Measurements from ENCODE around the gene PHETA1. TPM values are rescaled to one million over a fixed set of nuclear protein-coding genes. Genes with fewer than 3 reads are reported as not detected.

PHETA1 gene
- total and polyA plus RNA-seq, 2 donors (not counting 3 experiments of a cell fraction or from before 2014, with no cell fraction given) = 10.6 to 20.0 TPM

DNA sequence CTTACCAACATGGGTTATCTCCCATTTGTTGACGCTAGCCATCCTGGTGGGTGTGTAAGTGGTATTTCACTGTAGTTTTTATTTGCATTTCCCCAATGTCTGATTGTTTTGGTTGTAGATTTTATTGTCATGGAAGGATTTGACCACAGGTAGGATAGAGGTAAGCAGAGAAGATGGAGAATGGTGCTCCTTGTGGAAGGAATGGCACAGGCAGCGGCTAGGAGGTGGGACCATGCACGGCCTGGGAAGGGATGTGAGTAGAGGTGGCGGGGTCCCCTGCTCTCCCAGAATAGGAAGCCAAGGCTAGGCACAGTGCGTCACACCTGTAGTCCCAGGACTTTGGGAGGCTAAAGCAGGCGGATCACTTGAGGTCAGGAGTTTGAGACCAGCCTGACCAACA lies 41.4 kb downstream of the PHETA1 start:
- H3K4me3 ChIP-seq (replicated peaks in 1 of 3; ENCODE audit: insufficient read depth in 1 of 3, low read depth in 1 of 3, low read length in 3 of 3) = no peak overlapping the region
- TF ChIP-seq POLR2A (IDR thresholded peaks at IDR 0.05; ENCODE audit: low read depth, low read length) = no peak
- no peak for TF ChIP-seq GATA2 (IDR thresholded peaks at IDR 0.05; ENCODE audit: insufficient read depth, insufficient read length, low read depth, low read length)
- TF ChIP-seq MYC (IDR thresholded peaks at IDR 0.05; ENCODE audit: low read depth, low read length) = no peak
- H3K9me3 ChIP-seq (replicated peaks; ENCODE audit: control insufficient read depth, insufficient read depth, low read length) = no peaks in the 10 kb centered on the region
- BruUV-seq (replicated peaks) = no TSS peak
- H3K27me3 ChIP-seq (ENCODE audit: control insufficient read depth in 2 of 2, insufficient read depth in 2 of 2, low read length in 2 of 2) = peaks cover 0 to 3% of the 10 kb centered on the region in 2 experiments
- no peak overlapping the region for H2AFZ ChIP-seq (ENCODE audit: low read depth, low read length)
- ChIA-PET CTCF (interaction anchor here (1.4 kb wide), 1 partner anchor 13 kb away, joined by 3 read pairs; no protein-coding TSS in a partner anchor), POLR2A (no interaction called here)
- DNase-seq (ENCODE audit: low read depth, low spot score) (no peak), FAIRE-seq (no peak)
- H3K9ac ChIP-seq (replicated peaks; ENCODE audit: extremely low read depth, insufficient read depth, low read length) = no peak overlapping the region
- no peak overlapping the region for H3K4me2 ChIP-seq (ENCODE audit: insufficient read depth, low read length)
- H3K4me1 ChIP-seq (ENCODE audit: control insufficient read depth, extremely low read depth, insufficient read depth, low read length) = no peaks in the 10 kb centered on the region
- intact Hi-C loops (cut with micrococcal nuclease) = no loop called here
- H4K20me1 ChIP-seq (replicated peaks; ENCODE audit: control insufficient read depth, extremely low read depth, insufficient read depth, low read length) = no peaks in the 10 kb centered on the region
- no peak overlapping the region for H3K27ac ChIP-seq (ENCODE audit: insufficient read depth, low read depth, low read length)
- H3K9me1 ChIP-seq (replicated peaks; ENCODE audit: control insufficient read depth, extremely low read depth, insufficient read depth, low read length) = no peaks in the 10 kb centered on the region
- no peaks in the 10 kb centered on the region for H3K36me3 ChIP-seq (ENCODE audit: control insufficient read depth in 2 of 2, extremely low read depth in 1 of 2, insufficient read depth in 2 of 2, low read length in 2 of 2)
- no peaks in the 10 kb centered on the region for H3K79me2 ChIP-seq (ENCODE audit: control insufficient read depth, insufficient read depth, low read length)
- dilution Hi-C loops (cut with MboI; ENCODE audit: extremely low pct_ligation_motif_present, low sequenced_read_pairs) = no loop called here

- Histone ChIP-seq H3K9me3 (replicated peaks; ENCODE audit: control insufficient read depth, insufficient read depth, low read length) (no peaks in the 10 kb centered on the region), H3K79me2 (ENCODE audit: control insufficient read depth, insufficient read depth, low read length) (no peaks in the 10 kb centered on the region), H3K36me3 (ENCODE audit: control insufficient read depth in 2 of 2, extremely low read depth in 1 of 2, insufficient read depth in 2 of 2, low read length in 2 of 2) (no peaks in the 10 kb centered on the region), H2AFZ (ENCODE audit: low read depth, low read length) (no peak overlapping the region), H3K9me1 (replicated peaks; ENCODE audit: control insufficient read depth, extremely low read depth, insufficient read depth, low read length) (no peaks in the 10 kb centered on the region), H3K9ac (replicated peaks; ENCODE audit: extremely low read depth, insufficient read depth, low read length) (no peak overlapping the region), H3K4me3 (replicated peaks in 1 of 3; ENCODE audit: insufficient read depth in 1 of 3, low read depth in 1 of 3, low read length in 3 of 3) (no peak overlapping the region), H3K27me3 (ENCODE audit: control insufficient read depth in 2 of 2, insufficient read depth in 2 of 2, low read length in 2 of 2) (no peaks in the 10 kb centered on the region), H4K20me1 (replicated peaks; ENCODE audit: control insufficient read depth, extremely low read depth, insufficient read depth, low read length) (no peaks in the 10 kb centered on the region), H3K4me1 (ENCODE audit: control insufficient read depth, extremely low read depth, insufficient read depth, low read length) (no peaks in the 10 kb centered on the region), H3K4me2 (ENCODE audit: insufficient read depth, low read length) (no peak overlapping the region), H3K27ac (ENCODE audit: insufficient read depth, low read depth, low read length) (no peak overlapping the region)
- dilution Hi-C loops (cut with MboI; ENCODE audit: extremely low pct_ligation_motif_present, low sequenced_read_pairs) (no loop called here), intact Hi-C loops (cut with micrococcal nuclease) (no loop called here)
- POLR2A ChIA-PET = no interaction called here
- FAIRE-seq (no peak), DNase-seq (ENCODE audit: low read depth, low spot score) (no peak)
- CTCF ChIA-PET = interaction anchor here (0.6 to 2.0 kb wide), 3 partner anchors 8 to 19 kb away, joined by 3 to 8 read pairs (median 3); no protein-coding TSS in a partner anchor
- TF ChIP-seq JUN (IDR thresholded peaks at IDR 0.05; ENCODE audit: borderline replicate concordance, insufficient read depth, insufficient read length, low read depth) (no peak), EZH2 (IDR thresholded peaks at IDR 0.05; ENCODE audit: borderline replicate concordance, low read depth, low read length, severe bottlenecking) (no peak), MYC (IDR thresholded peaks at IDR 0.05; ENCODE audit: low read depth, low read length) (no peak), POLR2AphosphoS5 (IDR thresholded peaks at IDR 0.05; ENCODE audit: insufficient read depth, low read depth, low read length) (no peak), FOS (IDR thresholded peaks at IDR 0.05; ENCODE audit: borderline replicate concordance, insufficient read depth, low read length) (no peak), CTCF (IDR thresholded peaks at IDR 0.05; ENCODE audit: extremely low read depth in 1 of 2, insufficient read depth in 1 of 2, low read depth in 1 of 2, low read length in 2 of 2) (no peak), GATA2 (IDR thresholded peaks at IDR 0.05; ENCODE audit: insufficient read depth, insufficient read length, low read depth, low read length) (no peak), MAX (IDR thresholded peaks at IDR 0.05; ENCODE audit: insufficient read depth, insufficient read length) (no peak), POLR2A (IDR thresholded peaks at IDR 0.05; ENCODE audit: low read depth, low read length) (no peak)
- BruUV-seq (replicated peaks) = no TSS peak
Observed at GRCh38 chr12:111322336-111323250, 46.3 kb downstream of the PHETA1 start.

Data from endothelial cell of umbilical vein (primary cell).